GM23338 (cell line): Measurements from ENCODE around the gene ATXN2.

Experiments used
- CREB1 ChIP-seq: fragments of 250-450 bp; sonication (Bioruptor Pico); IDR thresholded peaks from 2 replicates; pipeline ENCODE4 v1.5.0; 2020; ENCODE audit warnings: low read depth, mild to moderate bottlenecking, moderate library complexity
- EZH2 ChIP-seq: fragments of 200-600 bp; sonication (generic); IDR thresholded peaks from one replicate; pipeline ENCODE4 v1.8.0; 2017; ENCODE audit warnings: antibody characterized with exemption, mild to moderate bottlenecking, low read depth; ENCODE audit not compliant: unreplicated experiment
- EZH2phosphoT487 ChIP-seq: fragments of 200-600 bp; sonication (generic); IDR thresholded peaks from one replicate; pipeline ENCODE4 v1.8.1; 2018; ENCODE audit warnings: antibody characterized with exemption; ENCODE audit not compliant: unreplicated experiment
- JUNB ChIP-seq: IDR thresholded peaks from one replicate; pipeline ENCODE4 v1.6.1; 2016; ENCODE audit warnings: antibody characterized with exemption; ENCODE audit not compliant: unreplicated experiment
- NANOG ChIP-seq: IDR thresholded peaks from 2 replicates; pipeline ENCODE4 v1.6.1; 2016; ENCODE audit warnings: antibody characterized with exemption, borderline replicate concordance
- POLR2AphosphoS5 ChIP-seq: IDR thresholded peaks from 2 replicates; pipeline ENCODE4 v1.6.1; 2016; ENCODE audit warnings: antibody characterized with exemption, low read depth
- TF ChIP-seq, protein P1 (sequence below), 2 experiments: fragments of 200-600 bp in 1 of 2; sonication (generic) in 1 of 2; conservative IDR thresholded peaks; 2 replicates each; pipeline versions ENCODE4 v1.5.1 to v1.6.1; 2016 to 2017; ENCODE audit warnings: antibody characterized with exemption in 2 of 2, low read depth in 2 of 2, mild to moderate bottlenecking in 2 of 2, moderate library complexity in 1 of 2

DNA sequence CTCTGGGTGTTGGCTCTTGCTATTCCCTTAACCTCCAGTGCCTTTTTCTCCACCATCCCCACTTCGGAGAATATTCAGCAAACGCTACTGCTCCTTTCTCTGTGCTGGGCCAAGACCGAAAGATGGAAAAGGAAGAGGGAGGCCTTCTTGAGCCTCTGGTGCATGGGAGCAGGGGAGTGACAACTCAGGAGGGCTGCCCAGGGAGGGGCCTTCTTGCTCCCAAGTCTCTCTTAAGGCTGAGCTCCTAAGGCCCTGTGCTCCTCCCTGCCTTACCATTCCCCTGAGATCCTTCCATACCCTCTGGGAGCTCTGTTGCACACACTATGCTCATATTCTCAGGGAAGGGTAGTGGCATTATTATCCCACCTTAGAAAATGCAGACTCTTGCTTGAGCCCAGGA, 158.5 kb downstream of the ATXN2 start:
- TF ChIP-seq, protein P1, sequence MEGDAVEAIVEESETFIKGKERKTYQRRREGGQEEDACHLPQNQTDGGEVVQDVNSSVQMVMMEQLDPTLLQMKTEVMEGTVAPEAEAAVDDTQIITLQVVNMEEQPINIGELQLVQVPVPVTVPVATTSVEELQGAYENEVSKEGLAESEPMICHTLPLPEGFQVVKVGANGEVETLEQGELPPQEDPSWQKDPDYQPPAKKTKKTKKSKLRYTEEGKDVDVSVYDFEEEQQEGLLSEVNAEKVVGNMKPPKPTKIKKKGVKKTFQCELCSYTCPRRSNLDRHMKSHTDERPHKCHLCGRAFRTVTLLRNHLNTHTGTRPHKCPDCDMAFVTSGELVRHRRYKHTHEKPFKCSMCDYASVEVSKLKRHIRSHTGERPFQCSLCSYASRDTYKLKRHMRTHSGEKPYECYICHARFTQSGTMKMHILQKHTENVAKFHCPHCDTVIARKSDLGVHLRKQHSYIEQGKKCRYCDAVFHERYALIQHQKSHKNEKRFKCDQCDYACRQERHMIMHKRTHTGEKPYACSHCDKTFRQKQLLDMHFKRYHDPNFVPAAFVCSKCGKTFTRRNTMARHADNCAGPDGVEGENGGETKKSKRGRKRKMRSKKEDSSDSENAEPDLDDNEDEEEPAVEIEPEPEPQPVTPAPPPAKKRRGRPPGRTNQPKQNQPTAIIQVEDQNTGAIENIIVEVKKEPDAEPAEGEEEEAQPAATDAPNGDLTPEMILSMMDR (conservative IDR thresholded peaks at IDR 0.05; ENCODE audit: low read depth in 2 of 2) = no peak
- TF ChIP-seq NANOG (no peak), POLR2AphosphoS5 (no peak), EZH2phosphoT487 (no peak), CREB1 (no peak), EZH2 (no peak), JUNB (no peak)
